GM19328 (cell line): Measurements from ENCODE around the gene SCRN2.

Source experiments
- ATAC-seq: cut with Tn5 transposase; IDR thresholded peaks from one replicate; pipeline ENCODE4 v1.9.1; 2021; ENCODE audit warnings: mild to moderate bottlenecking, moderate library complexity; ENCODE audit not compliant: unreplicated experiment

SCRN2 gene

DNA sequence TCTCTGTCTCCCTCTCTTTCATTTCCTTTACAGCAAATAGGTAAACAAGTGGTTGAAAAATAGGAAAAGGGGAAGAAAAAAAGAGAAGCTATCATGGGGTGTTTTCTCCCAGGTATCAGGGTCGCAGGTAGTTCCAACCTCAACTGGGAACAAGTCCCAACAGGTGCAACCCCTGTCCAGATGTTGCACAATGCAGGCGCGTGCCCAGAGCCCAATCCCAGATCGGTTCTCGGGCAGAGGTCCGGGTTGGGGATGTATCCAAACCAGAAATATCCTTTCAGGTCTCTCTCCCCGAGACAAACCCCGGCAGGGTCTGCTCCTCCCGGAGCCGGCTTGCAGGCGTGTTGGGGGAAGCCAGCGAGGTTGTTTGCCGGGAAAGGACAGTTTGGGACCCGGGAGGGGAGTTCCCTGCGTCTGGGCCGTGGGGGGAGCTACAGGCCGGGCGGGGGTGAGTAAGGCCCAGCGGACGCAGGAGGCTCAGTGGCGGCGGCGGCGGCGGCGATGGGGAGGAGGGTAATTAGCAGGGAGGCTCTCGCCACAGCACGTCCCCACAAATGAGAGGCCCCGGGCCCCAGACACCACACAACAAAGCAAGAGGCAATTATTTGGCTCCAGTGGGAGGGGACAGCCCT, 31.1 kb upstream of the SCRN2 start:
- no peak for ATAC-seq

DNA sequence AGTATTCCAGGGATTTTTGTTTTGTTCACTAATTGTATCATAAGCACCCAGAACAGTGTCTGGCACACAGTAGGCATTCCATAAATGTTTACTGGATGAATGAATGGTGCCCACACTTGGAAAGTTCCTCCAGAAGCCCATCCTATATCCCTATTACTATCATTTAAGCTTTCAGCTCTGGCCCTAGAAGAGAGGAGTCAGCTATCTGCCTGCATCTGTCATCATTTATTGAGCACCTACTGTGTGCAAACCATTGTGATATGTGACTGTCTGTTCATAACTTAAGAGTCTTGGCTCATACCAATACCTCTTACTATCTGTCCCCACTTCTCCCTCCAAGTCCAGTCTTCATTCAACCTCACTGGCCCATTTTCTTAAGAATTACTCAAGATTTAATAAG, 30.0 kb upstream of the SCRN2 start:
- ATAC-seq, result no peak

DNA sequence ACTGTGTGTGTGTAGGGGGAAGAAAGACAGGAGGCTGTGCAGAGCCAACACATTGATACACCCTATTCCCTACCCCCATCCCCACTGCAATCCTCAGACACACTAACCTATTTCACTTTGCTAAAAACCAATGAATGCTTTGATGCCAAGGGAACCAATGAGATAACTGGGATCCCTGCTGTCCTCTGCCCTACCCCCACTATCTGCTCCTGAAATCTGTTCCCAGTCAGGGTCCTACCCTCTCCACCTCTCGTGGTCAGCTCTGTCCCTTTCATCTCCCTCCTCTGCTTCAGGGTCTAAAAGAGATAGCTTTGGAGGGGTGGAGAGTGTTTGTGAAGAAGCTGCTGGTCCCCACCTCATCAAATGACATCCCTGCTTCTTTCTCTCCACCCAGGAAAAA, 29.0 kb upstream of the SCRN2 start:
- ATAC-seq, result no peak

DNA sequence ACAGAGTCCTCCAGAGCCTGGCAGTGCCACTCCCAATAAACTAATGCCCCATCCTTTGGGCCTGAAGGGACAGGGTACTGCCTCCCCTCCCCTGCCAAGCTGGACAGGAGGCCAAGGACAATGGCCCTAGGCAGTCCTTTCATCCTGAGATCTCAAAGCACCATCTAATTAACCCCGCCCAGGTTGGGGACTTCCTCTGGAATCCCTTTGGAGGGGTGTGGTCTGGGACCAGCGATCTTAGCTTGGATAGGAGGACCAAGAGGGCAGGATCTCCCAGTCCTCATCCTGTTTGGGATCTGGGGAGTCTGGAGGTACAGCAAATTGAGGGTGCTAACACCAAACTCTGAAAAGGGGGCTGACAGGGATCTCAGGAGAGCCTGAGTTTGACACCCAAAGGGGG, 28.0 kb upstream of the SCRN2 start:
- ATAC-seq, result no peak

DNA sequence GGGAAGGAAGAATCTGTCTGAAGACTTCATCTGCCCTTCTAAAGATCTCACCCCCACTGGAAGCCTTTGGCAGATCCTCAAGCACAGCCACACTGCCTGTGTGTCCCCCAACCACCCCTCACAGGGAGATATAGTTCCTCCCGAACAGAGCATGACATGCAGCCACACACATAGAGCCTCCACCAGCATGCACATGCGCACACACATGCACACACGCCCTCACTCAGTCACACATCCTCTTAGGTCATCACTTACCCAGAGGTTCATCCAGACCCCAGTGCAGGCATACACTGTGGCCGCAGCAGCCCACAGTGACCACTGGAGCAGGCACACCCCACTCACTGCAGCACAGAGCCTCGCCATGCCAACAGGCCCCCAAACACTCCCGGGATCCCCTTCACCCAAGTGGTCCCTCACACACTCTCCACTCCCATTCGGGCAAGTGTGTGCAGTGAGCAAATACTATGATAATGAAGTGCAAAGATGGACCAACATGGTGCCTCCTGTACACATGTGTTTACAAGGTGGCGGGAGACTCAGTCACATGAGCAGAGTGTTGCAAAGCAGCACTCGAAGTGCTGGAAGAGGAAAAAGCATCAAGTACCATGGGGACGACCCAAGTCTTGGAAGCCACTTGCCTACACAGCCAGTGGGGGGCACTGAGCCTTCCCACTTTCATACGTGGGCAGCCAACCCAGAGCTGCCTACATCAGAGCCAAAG, 26.9 kb upstream of the SCRN2 start:
- ATAC-seq, result no peak

DNA sequence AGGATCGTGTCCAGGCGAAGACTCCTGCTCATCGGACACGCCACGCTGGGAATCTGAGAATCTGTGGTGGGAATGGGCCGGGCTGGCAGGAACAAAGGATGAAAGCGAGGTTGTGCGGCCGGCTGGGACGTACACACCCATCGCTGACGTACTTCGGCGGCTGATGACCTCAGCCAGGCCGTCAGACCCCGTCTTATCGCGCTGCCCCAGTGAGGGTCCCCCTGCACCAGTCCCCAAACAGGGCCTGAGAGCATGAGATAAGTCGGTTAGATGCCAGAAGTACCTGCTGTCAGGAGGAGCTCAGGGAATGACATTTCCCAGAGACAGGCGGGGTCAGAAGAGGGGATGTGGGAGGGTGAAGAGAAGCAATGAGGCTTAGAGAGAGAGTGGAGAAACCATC, 25.9 kb upstream of the SCRN2 start:
- ATAC-seq, result no peak

DNA sequence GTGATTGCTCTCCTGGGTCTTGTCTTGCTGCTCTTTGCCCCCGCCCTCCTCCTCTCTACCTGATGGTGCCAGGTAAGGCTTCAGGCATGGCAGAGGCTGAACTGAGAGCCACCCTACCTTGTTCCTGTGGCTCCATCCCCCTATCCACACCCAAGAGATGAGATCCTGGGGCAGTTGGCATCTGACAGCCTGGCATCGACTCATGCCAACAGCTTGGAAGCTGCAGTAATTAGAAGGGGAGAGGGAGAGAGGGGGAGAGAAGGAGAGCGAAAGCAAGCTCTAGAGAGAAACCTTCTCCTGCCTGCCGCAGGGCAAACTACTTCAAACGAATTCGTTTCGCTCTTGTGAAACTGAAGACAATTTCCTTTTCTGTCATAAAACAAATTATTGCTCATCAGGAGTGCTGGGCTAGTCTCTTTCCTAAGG, 23.7 kb upstream of the SCRN2 start:
- ATAC-seq, result no peak

DNA sequence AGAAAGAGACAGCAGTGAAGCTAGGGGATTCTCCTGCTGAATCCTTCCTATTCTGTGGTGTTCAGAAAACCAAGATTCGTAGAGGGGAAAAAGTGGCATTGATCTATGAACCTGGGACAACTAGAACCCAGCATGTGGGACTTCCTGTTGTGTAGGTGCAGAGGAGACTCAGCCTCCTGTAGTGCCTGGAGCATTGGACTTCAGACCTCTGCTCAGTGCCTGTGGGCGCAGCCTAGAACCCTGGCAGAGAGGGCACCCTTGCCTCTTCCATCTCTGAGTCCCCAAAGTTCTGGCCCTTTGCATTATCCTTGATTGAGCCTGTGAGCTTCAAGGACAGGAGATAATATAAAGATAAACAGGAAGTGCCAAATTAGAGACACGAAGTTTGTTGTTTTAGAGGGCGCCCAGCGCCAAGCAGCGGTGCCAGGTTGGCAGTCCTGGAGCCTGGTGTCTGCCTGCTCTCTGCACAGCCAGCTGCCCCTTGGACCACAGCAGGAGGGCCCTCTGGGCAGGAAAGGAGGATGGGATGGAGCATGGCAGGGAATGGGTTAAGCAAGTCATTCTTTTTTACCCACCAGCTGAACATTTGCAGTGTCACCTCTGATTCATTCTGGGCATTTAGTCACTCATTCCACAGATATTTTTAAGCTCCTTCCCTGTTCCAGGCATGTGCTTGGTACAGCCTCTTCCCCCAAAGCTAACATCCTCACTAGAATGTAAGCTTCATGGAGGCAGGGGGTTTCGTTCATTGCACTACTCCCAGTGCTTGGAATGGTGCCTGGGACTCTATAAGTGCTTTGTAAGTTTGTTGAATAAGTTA, 21.8 kb upstream of the SCRN2 start:
- no peak for ATAC-seq

DNA sequence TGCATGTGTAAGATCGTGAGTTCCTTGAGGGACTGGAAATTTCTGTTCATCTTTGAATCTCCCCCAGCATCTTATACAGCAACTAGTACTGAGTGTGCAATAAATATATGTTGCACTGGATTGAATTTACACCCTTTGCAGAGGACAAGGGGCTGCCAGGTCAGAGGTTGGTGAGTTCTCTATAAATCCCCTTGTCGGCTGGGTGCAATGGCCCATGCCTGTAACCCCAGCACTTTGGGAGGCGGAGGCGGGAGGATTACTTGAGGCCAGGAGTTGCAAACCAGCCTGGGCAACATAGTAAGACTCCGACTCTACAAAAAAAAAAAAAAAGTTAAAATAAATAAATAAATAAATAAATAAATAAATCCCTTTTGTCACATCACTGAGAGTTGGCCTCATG, 19.3 kb upstream of the SCRN2 start:
- ATAC-seq, result no peak

DNA sequence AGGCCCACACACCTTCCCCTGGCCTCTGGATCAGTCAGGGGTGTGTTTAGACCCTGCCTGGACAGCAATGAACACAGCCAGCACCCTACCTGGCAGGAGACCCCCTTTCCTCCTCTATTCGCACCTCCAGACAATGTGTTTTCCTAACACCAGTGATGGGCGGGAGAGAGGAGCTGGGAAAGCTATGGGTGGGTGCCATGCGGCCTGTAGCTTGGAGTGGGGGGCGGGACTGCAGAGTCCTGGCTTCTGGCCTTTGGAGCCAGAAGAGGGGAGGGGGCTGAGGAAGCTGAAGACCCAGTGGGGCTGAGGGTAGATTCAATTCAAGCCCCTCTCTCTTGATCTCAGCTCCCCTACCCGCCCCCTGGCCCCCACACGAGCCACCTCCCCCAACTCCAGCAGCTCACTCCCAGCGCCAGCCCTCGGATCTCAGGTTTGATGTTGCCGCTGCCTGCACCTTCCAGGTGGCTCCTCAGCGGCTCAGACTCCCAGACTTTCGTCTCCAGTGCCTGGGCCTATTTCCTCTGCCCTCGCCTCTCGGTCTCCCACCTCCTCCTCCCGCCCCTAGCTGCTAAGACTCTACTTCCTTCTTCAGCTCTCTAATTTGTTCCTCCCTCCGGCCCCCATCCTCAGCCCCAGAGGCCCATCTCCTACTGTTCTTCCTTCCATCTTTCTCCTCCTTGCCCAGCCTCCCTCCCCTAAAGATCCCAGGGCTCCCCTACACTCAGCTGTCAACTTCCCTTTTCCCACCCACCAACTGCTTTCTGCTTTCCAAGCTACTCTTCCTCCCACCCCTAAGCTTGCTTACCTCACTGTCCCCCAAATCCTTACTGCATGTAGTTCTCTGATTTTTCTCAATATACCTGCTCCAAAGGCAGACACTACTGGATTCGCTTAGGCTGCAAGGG, 16.7 kb upstream of the SCRN2 start:
- ATAC-seq, result no peak

DNA sequence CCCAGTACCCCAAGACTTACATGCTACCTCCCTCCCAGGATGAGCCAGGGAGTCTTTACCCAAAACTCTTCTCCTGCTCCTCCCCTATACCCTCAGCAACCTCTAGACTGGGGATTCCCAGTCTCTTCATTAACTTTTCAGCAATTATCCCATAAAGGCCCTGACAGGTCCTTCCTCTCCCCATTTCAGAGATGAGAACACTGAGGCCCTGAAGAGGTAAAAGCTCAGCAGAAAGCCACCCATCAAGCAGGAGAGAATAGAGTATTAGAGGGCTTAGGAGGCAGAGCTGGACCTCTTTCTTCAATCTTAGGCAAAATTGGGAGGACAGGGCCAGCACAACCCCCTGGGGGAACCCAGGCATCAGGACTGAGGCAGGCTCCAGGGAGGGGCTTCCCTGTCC, 15.8 kb upstream of the SCRN2 start:
- no peak for ATAC-seq

DNA sequence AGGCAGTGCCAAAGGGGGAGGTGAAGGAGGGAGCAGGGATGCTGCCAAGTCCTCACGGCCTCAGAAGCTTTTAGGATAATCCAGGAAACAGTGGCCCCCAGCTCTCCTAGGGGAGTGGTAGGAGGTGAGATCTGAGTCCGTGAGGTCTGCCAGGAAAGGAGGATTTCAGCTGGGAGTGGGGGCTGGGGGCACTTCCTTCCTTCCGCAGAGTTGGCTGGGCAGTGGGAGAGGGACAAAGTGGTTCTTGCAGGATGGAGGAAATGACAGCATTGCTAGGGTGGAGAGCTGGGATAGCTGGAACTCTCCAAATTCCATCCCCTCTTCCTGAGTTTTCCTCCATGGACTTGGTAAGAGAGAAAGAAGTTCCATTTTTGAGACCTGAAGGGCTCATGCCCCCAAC, 14.7 kb upstream of the SCRN2 start:
- no peak for ATAC-seq

DNA sequence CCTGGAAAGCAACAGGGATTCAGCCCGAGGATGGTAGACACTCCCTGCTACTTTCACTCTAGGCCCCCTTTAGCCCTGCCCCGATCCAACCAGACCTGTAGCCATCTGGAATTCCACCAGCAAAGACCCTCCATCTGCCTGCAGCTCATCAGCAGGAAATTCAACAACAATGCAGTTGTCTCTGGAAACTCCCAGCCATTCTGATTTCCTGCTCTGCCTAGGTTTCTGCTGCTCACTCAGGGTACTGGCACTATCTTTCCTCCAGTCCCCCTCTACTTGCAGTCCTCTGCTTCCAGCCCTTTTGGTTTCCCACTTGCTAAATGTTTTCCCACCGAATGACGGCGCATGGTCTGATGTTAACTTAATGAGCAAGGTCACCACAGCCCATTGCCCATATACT, 12.5 kb upstream of the SCRN2 start:
- ATAC-seq, result no peak

DNA sequence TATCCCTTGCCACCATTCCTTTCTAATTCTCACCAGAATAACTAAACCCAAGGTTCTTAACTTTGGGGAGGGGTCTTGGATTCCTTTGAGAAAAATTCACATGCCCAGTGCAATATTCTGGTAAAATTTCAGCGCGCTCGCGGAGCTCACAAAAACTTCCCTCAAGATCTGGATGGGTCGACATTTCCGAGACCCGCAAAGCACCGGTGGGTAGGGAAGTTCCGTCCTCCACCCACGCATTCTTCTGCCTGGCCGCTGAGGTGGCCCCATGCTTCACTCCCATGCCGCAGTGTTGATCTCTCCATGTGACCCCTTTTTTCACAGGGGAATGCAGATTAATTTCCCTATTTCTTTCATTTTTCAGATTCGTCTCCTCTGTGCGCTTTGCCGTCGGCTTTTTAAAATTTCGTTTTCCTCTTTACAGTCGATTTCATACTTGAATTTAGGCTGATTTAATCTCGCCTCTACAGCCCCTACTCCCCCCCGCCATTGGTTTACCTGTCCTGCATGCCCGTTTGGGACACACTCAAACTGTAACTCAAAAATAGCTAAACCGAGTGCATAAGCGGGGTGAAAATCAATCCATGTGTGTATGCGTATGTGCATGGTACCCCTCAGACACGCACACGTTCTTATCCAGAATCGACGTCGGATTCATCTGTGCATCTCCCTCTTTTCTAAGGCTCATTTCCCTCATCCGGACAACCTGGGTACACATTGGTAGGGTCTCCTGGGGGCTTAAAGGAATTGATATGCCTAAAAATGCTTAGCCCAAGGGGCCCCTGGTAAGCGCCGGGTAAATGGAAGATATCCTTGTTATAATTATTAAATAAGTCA, 11.3 kb upstream of the SCRN2 start:
- ATAC-seq, result no peak

DNA sequence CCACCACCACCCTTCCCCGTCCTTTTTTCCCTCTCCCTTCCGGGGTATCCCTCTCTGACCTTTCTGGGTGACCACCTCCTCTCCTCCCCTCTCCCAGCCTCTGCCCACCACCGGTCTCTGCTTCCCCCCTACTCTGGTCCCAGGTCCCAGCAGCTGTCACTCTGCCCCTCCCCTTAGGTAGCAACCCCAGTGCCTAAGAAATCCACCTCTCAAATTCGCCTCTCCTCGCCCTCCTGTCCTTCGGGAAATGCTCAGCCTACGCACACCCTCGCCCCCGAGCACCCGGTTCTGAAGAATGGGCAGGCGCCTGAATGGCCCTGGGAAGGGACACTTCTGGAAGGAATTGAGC, 10.7 kb upstream of the SCRN2 start:
- ATAC-seq, result no peak

DNA sequence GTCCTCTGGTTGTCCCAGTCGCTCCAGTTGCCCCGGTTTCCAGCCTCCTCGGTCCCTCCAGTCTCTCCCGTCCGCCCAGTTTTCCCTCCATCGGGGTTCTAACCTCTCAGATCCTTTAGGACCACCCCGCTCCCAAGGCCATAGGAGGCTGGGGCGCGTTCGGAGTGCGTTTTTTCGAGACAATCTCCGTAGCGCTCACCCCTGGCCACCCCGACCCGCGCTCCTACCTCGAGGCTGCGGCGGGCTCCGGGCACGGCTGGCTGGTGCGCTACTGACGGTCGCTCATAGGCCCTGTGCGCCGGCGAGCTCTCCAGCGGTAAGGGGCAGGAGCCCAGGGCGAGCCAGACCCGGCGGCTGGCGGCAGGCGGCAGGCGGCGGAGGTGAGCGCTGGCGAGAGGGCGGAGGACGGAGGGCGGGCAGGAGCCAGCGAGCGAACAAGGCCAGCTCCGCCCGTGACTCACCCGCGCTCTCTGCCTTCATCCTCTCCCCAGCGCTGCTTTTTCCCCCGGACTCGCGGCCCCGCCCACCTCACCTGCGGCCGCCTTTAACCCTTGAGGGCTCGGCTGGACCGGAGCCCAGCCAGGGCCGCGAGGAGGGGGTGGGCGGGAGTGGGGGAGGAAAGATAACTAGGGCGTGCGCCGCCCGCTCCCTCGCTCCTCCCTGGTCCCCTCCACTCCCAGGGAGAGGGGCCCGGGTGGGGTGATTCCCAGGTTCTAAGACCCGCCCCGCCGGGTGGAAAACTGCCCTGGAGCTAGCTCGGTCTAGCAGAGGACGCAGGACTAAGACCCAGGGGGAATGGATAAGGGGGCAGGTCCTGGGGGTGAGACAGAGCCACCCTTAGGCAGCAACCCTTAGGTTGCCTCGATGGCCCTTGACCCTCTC, 9.9 kb upstream of the SCRN2 start, which contains the start of gene SP6:
Gene SP6, minus strand, starts transcription at position 472 of the 882 bp plus-strand sequence. CDS start 2,734 bp downstream, outside the sequence.
- no peak for ATAC-seq

DNA sequence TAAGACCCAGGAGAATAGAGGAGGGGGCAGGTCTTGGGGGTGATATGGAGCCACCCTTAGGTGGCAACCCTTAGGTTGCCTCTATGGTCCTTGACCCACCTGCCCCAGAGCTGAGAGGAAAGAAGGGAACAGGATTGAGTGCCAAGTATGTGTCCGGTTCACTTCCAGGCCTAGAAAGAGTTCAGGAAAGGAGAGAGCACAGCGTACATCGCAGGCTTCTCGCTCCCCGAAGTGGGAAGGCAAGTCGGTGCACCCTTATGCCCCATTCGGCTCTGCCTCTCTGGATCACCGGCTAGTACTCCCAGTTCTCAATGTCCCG, 9.3 kb upstream of the SCRN2 start:
- ATAC-seq, result no peak

DNA sequence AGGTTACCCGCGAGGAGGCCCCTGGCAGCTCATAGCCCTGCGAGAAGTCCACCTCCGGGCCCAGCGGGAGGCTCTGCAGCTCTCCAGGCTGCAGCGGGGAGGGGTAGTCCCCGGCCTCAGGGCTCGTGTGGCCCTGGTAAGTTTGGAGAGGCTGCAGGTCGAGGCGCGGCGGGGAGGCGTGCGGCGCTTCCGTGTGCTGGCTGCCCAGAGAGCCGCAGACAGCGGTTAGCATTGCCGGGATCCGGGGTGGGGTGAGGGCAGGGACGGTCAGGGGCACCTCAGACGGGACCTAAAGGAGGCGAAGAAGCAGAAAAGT, 7.1 kb upstream of the SCRN2 start:
- ATAC-seq, result no peak
